Gastroesophageal sphincter (tissue), 3 donors: ENCODE data around the gene TXNRD3.

Experiments used
- CTCF ChIP-seq, 4 experiments: fragments of 200-600 bp in 2 of 4; fragments of 450-650 bp in 2 of 4; sonication (generic) in 1 of 4; IDR thresholded peaks; one replicate each; pipeline ENCODE4 v1.5.1; 2017 to 2019; ENCODE audit warnings: antibody characterized with exemption in 4 of 4, mild to moderate bottlenecking in 2 of 4, moderate library complexity in 2 of 4
- EP300 ChIP-seq: sonication (generic); formaldehyde crosslinking; IDR thresholded peaks from one replicate; pipeline ENCODE4 v1.6.1; 2017; ENCODE audit warnings: antibody characterized with exemption, mild to moderate bottlenecking

- no peak for TF ChIP-seq CTCF (IDR thresholded peaks at IDR 0.05)
- TF ChIP-seq EP300, result no peak
Measured at GRCh38 chr3:126699011-126699410, 44.1 kb upstream of the TXNRD3 start.
